GM19035 (cell line): ENCODE measurements around the gene GAST.

Source experiments
- ATAC-seq: cut with Tn5 transposase; IDR thresholded peaks from one replicate; pipeline ENCODE4 v1.9.1; 2021; ENCODE audit not compliant: unreplicated experiment

Gene GAST

GRCh38 chr17:41707803-41708669 is 4.1 kb upstream of the GAST start:
- ATAC-seq, result no peak

- ATAC-seq, result no peak
Measured at GRCh38 chr17:41710472-41711090, 1.6 kb upstream of the GAST start.

GRCh38 chr17:41717408-41718286 is 5.5 kb downstream of the GAST start:
- no peak for ATAC-seq

- ATAC-seq, result no peak
Measured at GRCh38 chr17:41718287-41718645, 6.1 kb downstream of the GAST start.

GRCh38 chr17:41722231-41722630 is 10.1 kb downstream of the GAST start:
- no peak for ATAC-seq

GRCh38 chr17:41723801-41724475 is 11.8 kb downstream of the GAST start:
- no peak for ATAC-seq

- no peak for ATAC-seq
Measured at GRCh38 chr17:41724476-41725050, 12.4 kb downstream of the GAST start.

GRCh38 chr17:41725134-41725533 is 13.0 kb downstream of the GAST start:
- no peak for ATAC-seq

- ATAC-seq, result no peak
Measured at GRCh38 chr17:41728056-41728455, 15.9 kb downstream of the GAST start.

GRCh38 chr17:41730479-41730878 is 18.3 kb downstream of the GAST start:
- ATAC-seq, result no peak

- no peak for ATAC-seq
Measured at GRCh38 chr17:41731836-41732235, 19.7 kb downstream of the GAST start.

GRCh38 chr17:41733348-41734138 is 21.4 kb downstream of the GAST start:
- ATAC-seq, result no peak

- ATAC-seq, result no peak
Measured at GRCh38 chr17:41734139-41734948, 22.2 kb downstream of the GAST start, which contains the start of gene HAP1. TSS of gene HAP1 (minus strand) at chr17:41734643. CDS start at chr17:41734634, 9 bp downstream.

- ATAC-seq, result no peak
Measured at GRCh38 chr17:41734949-41735313, 22.8 kb downstream of the GAST start.

- ATAC-seq, result no peak
Measured at GRCh38 chr17:41735744-41736143, 23.6 kb downstream of the GAST start.

- ATAC-seq, result no peak
Measured at GRCh38 chr17:41736983-41737679, 25.0 kb downstream of the GAST start.

GRCh38 chr17:41737680-41738023 is 25.5 kb downstream of the GAST start:
- no peak for ATAC-seq

- ATAC-seq, result peak; percentile 74
Measured at GRCh38 chr17:41738077-41738800, 26.1 kb downstream of the GAST start.
